Natural killer cell (primary cell): Measurements from ENCODE around the gene TCAF2. TPM values are rescaled to one million over a fixed set of nuclear protein-coding genes. Genes with fewer than 3 reads are reported as not detected.
"Not testable (repeated sequence)": the region's sequence is repeated elsewhere in the genome, so short reads cannot be mapped to it uniquely, and the experiment has no call there.

Experiments
- ATAC-seq, 3 donors: fragments of 150-1000 bp in 2 of 3; fragments of 200-7000 bp in 1 of 3; cut with Tn5 transposase; 1 replicate in 1 of 3; 2 replicates in 2 of 3; pipeline ENCODE4 v1.10.0; 2021; ENCODE audit warnings: mild to moderate bottlenecking in 2 of 3, moderate library complexity in 2 of 3
- DNase-seq, 2 donors: peaks; one replicate each; pipeline versions ENCODE4 v3.0.0 to v3.0.0-alpha.2; 2013 to 2021; ENCODE audit warnings: mixed read lengths in 1 of 2
- H3K27ac ChIP-seq: one replicate; pipeline ENCODE4 v1.5.1; 2013; ENCODE audit warnings: mild to moderate bottlenecking, low read length
- H3K27me3 ChIP-seq: one replicate; pipeline ENCODE4 v1.6.1; 2013; ENCODE audit warnings: low read length; ENCODE audit not compliant: control insufficient read depth, insufficient read depth
- H3K36me3 ChIP-seq: one replicate; pipeline ENCODE4 v1.6.1; 2013; ENCODE audit warnings: low read length; ENCODE audit not compliant: control insufficient read depth, insufficient read depth
- H3K4me1 ChIP-seq: one replicate; pipeline ENCODE4 v1.6.1; 2013; ENCODE audit warnings: low read length; ENCODE audit not compliant: control insufficient read depth, insufficient read depth
- H3K4me3 ChIP-seq: one replicate; pipeline ENCODE4 v1.5.1; 2013; ENCODE audit warnings: low read length
- H3K9me3 ChIP-seq: one replicate; pipeline ENCODE4 v1.6.1; 2013; ENCODE audit warnings: low read length; ENCODE audit not compliant: control insufficient read depth, insufficient read depth
- H3K27ac Mint-ChIP-seq, 2 donors: one replicate each; pipeline ENCODE4 v1.8.0; 2022; ENCODE audit warnings: mild to moderate bottlenecking in 2 of 2, mixed read lengths in 2 of 2, moderate library complexity in 1 of 2
- H3K27me3 Mint-ChIP-seq, 2 donors: one replicate each; pipeline ENCODE4 v1.8.0; 2022; ENCODE audit warnings: low read depth in 2 of 2, mixed read lengths in 2 of 2
- H3K36me3 Mint-ChIP-seq: one replicate; pipeline ENCODE4 v1.8.0; 2022; ENCODE audit warnings: mixed read lengths
- H3K4me1 Mint-ChIP-seq, 2 donors: one replicate each; pipeline ENCODE4 v1.8.0; 2022; ENCODE audit warnings: mixed read lengths in 2 of 2
- H3K4me3 Mint-ChIP-seq: one replicate; pipeline ENCODE4 v1.8.0; 2022; ENCODE audit warnings: mild to moderate bottlenecking, moderate library complexity, mixed read lengths
- H3K9me3 Mint-ChIP-seq, 2 donors: one replicate each; pipeline ENCODE4 v1.8.0; 2022; ENCODE audit warnings: mixed read lengths in 2 of 2
- WGBS: methylation state at CpG from one replicate; pipeline ENCODE4 v1.1.7; 2013; ENCODE audit warnings: missing lambda C conversion rate; ENCODE audit not compliant: insufficient coverage; 5-methylcytosine and 5-hydroxymethylcytosine counted together
- intact Hi-C: fragments of 100-400 bp; cut with micrococcal nuclease; formaldehyde crosslinking; loops from one replicate; pipeline ENCODE4 v1.14.2; 2022
- total RNA-seq, 4 donors: library from RNA; stranded (reverse); fragments of 120-200 nt in 1 of 4; gene quantifications; one replicate each; pipeline versions ENCODE4 v1.2.3 to v1.2.4, GENCODE V29; 2013 to 2022

Gene TCAF2
- total RNA-seq, 3 donors from 2014 or later (not counting 1 experiment from before 2014, with no cell fraction given), result 8.0 to 10.4 (median 8.7) TPM

GRCh38 chr7:143617204-143617603, 3.6 kb upstream of the TCAF2 start:
- H3K36me3 ChIP-seq, H3K9me3 Mint-ChIP-seq, H3K4me3 Mint-ChIP-seq, intact Hi-C loops, H3K27ac ChIP-seq, H3K4me1 ChIP-seq, H3K36me3 Mint-ChIP-seq, H3K27ac Mint-ChIP-seq, DNase-seq, H3K4me1 Mint-ChIP-seq, ATAC-seq, H3K27me3 ChIP-seq, H3K27me3 Mint-ChIP-seq, H3K9me3 ChIP-seq, H3K4me3 ChIP-seq: not testable (repeated sequence)
- WGBS, result no CpG with 5 or more reads among the region's 1 CpG

GRCh38 chr7:143620058-143620457, 716 bp upstream of the TCAF2 start:
- intact Hi-C loops, H3K4me3 ChIP-seq, H3K27me3 Mint-ChIP-seq, H3K4me3 Mint-ChIP-seq, DNase-seq, H3K36me3 Mint-ChIP-seq, H3K27ac ChIP-seq, H3K9me3 Mint-ChIP-seq, H3K27ac Mint-ChIP-seq, H3K27me3 ChIP-seq, H3K9me3 ChIP-seq, H3K4me1 ChIP-seq, H3K4me1 Mint-ChIP-seq, H3K36me3 ChIP-seq: not testable (repeated sequence)
- WGBS, result no CpG with 5 or more reads among the region's 23 CpGs
- peak; percentile 40 to 67 (median 49) for ATAC-seq

GRCh38 chr7:143621175-143621574, 401 bp downstream of the TCAF2 start:
- H3K27me3 ChIP-seq, DNase-seq, H3K4me3 ChIP-seq, H3K4me3 Mint-ChIP-seq, H3K4me1 Mint-ChIP-seq, H3K27ac Mint-ChIP-seq, H3K36me3 ChIP-seq, H3K9me3 Mint-ChIP-seq, intact Hi-C loops, H3K9me3 ChIP-seq, H3K27ac ChIP-seq, H3K4me1 ChIP-seq, H3K36me3 Mint-ChIP-seq, H3K27me3 Mint-ChIP-seq: not testable (repeated sequence)
- WGBS, result no CpG with 5 or more reads among the region's 16 CpGs
- ATAC-seq, result peak; percentile 43 to 59 (median 45)

GRCh38 chr7:143622130-143622529, 1.4 kb downstream of the TCAF2 start:
- H3K27me3 Mint-ChIP-seq, DNase-seq, H3K36me3 Mint-ChIP-seq, H3K27ac ChIP-seq, H3K36me3 ChIP-seq, H3K4me1 Mint-ChIP-seq, H3K27ac Mint-ChIP-seq, H3K4me3 Mint-ChIP-seq, H3K9me3 Mint-ChIP-seq, intact Hi-C loops, H3K4me3 ChIP-seq, H3K4me1 ChIP-seq, H3K9me3 ChIP-seq, H3K27me3 ChIP-seq: not testable (repeated sequence)
- peak; percentile 46 to 54 (median 51) for ATAC-seq
- no CpG with 5 or more reads among the region's 17 CpGs for WGBS

GRCh38 chr7:143630653-143631052, 9.9 kb downstream of the TCAF2 start:
- H3K9me3 Mint-ChIP-seq, H3K4me1 ChIP-seq, H3K27me3 Mint-ChIP-seq, H3K36me3 ChIP-seq, H3K4me1 Mint-ChIP-seq, H3K36me3 Mint-ChIP-seq, H3K27ac ChIP-seq, H3K27me3 ChIP-seq, ATAC-seq, H3K4me3 Mint-ChIP-seq, intact Hi-C loops, H3K9me3 ChIP-seq, DNase-seq, H3K27ac Mint-ChIP-seq, H3K4me3 ChIP-seq: not testable (repeated sequence)
- no CpG with 5 or more reads among the region's 5 CpGs for WGBS

GRCh38 chr7:143632506-143632905, 11.7 kb downstream of the TCAF2 start:
- H3K4me1 Mint-ChIP-seq, H3K27me3 Mint-ChIP-seq, H3K9me3 ChIP-seq, intact Hi-C loops, H3K36me3 ChIP-seq, H3K27ac ChIP-seq, H3K36me3 Mint-ChIP-seq, H3K4me3 ChIP-seq, DNase-seq, H3K27me3 ChIP-seq, H3K4me1 ChIP-seq, H3K27ac Mint-ChIP-seq, ATAC-seq, H3K9me3 Mint-ChIP-seq, H3K4me3 Mint-ChIP-seq: not testable (repeated sequence)
- WGBS, result no CpG with 5 or more reads among the region's 4 CpGs

GRCh38 chr7:143633013-143633618, 12.3 kb downstream of the TCAF2 start:
- intact Hi-C loops, H3K36me3 Mint-ChIP-seq, H3K27me3 ChIP-seq, DNase-seq, H3K27ac Mint-ChIP-seq, ATAC-seq, H3K27ac ChIP-seq, H3K4me1 Mint-ChIP-seq, H3K36me3 ChIP-seq, H3K9me3 Mint-ChIP-seq, H3K9me3 ChIP-seq, H3K27me3 Mint-ChIP-seq, H3K4me3 Mint-ChIP-seq, H3K4me3 ChIP-seq, H3K4me1 ChIP-seq: not testable (repeated sequence)
- WGBS, result no CpG with 5 or more reads among the region's 6 CpGs

- H3K27me3 ChIP-seq, H3K27me3 Mint-ChIP-seq, H3K9me3 Mint-ChIP-seq, H3K9me3 ChIP-seq, H3K4me3 ChIP-seq, H3K36me3 Mint-ChIP-seq, H3K27ac ChIP-seq, H3K4me1 ChIP-seq, H3K4me3 Mint-ChIP-seq, H3K36me3 ChIP-seq, H3K4me1 Mint-ChIP-seq, DNase-seq, H3K27ac Mint-ChIP-seq, intact Hi-C loops: not testable (repeated sequence)
- no CpG with 5 or more reads among the region's 12 CpGs for WGBS
- ATAC-seq, result peak in 1 of 3 donors; percentile 24
These were observed 14.8 kb downstream of the TCAF2 start for GRCh38 chr7:143635364-143636240.
